PFSK-1 (cell line): Measurements from ENCODE around the gene UXS1.

Experiments
- POLR2AphosphoS5 ChIP-seq: IDR thresholded peaks from 2 replicates; pipeline ENCODE4 v1.6.1; 2012; ENCODE audit warnings: low read depth, mild to moderate bottlenecking, control low read depth, low read length, moderate library complexity
- REST ChIP-seq, 2 experiments: IDR thresholded peaks; 2 replicates each; pipeline versions ENCODE4 v1.6.1 to v1.8.0; 2011 to 2012; ENCODE audit warnings: low read depth in 2 of 2, low read length in 2 of 2, control low read depth in 1 of 2, inconsistent platforms in 1 of 2, mild to moderate bottlenecking in 1 of 2, moderate library complexity in 1 of 2; ENCODE audit not compliant: insufficient read depth in 1 of 2

- TF ChIP-seq REST (IDR thresholded peaks at IDR 0.05; ENCODE audit: insufficient read depth in 1 of 2, low read depth in 2 of 2, low read length in 2 of 2) (no peak), POLR2AphosphoS5 (no peak)
Observed at GRCh38 chr2:106054880-106055655, 139.0 kb downstream of the UXS1 start.
